Lung (tissue), 12 donors: Measurements from ENCODE around the gene MTHFR. TPM values are rescaled to one million over a fixed set of nuclear protein-coding genes. Genes with fewer than 3 reads are reported as not detected.

Experiments used
- ATAC-seq: fragments of 200-7000 bp; cut with Tn5 transposase; one replicate; pipeline ENCODE4 v1.9.1; 2020; ENCODE audit warnings: moderate number of reproducible peaks; ENCODE audit not compliant: insufficient read depth, low FRiP score
- DNase-seq, 3 donors: peaks; one replicate each; pipeline ENCODE4 v3.0.0-alpha.2; 2013 to 2017
- H3K27ac ChIP-seq, 2 donors: one replicate each; pipeline ENCODE4 v1.5.1; 2013; ENCODE audit warnings: mild to moderate bottlenecking in 2 of 2, moderate library complexity in 2 of 2, control low read depth in 1 of 2, inconsistent platforms in 1 of 2, low read depth in 1 of 2, low read length in 1 of 2
- H3K27me3 ChIP-seq, 3 donors: one replicate each; pipeline ENCODE4 v1.5.1; 2013; ENCODE audit warnings: low read length in 2 of 3; ENCODE audit not compliant: control insufficient read depth in 3 of 3, insufficient read depth in 3 of 3
- H3K36me3 ChIP-seq, 4 donors: one replicate each; pipeline ENCODE4 v1.5.1; 2013; ENCODE audit warnings: low read length in 4 of 4, mild to moderate bottlenecking in 1 of 4, moderate library complexity in 1 of 4; ENCODE audit not compliant: control insufficient read depth in 4 of 4, insufficient read depth in 4 of 4
- H3K4me1 ChIP-seq, 5 donors: one replicate each; pipeline ENCODE4 v1.5.1; 2013; ENCODE audit warnings: low read length in 5 of 5, mild to moderate bottlenecking in 2 of 5, moderate library complexity in 1 of 5; ENCODE audit not compliant: control insufficient read depth in 5 of 5, insufficient read depth in 5 of 5
- H3K4me3 ChIP-seq: one replicate; pipeline ENCODE4 v1.5.1; 2013; ENCODE audit warnings: mild to moderate bottlenecking, control low read depth, moderate library complexity
- H3K9ac ChIP-seq, 2 donors: one replicate each; pipeline ENCODE4 v1.5.1; 2013; ENCODE audit warnings: low read length in 2 of 2, control low read depth in 1 of 2; ENCODE audit not compliant: insufficient read depth in 1 of 2
- H3K9me3 ChIP-seq, 4 donors: one replicate each; pipeline ENCODE4 v1.5.1; 2013; ENCODE audit warnings: low read length in 3 of 4, mild to moderate bottlenecking in 1 of 4, moderate library complexity in 1 of 4; ENCODE audit not compliant: control insufficient read depth in 4 of 4, insufficient read depth in 3 of 4
- WGBS, 2 donors: extraction: QIAGEN DNeasy Blood & Tissue Kit; methylation state at CpG; one replicate each; pipeline ENCODE4 v1.1.7; 2013; 5-methylcytosine and 5-hydroxymethylcytosine counted together
- polyA plus RNA-seq, 2 donors: library from polyadenylated mRNA; stranded (reverse); fragments of 200-250 nt; gene quantifications; one replicate each; pipeline ENCODE4 v1.2.1, GENCODE V29; 2013
- total RNA-seq, 2 donors: library from RNA; depleted of rRNA in 1 of 2; stranded (reverse); fragments of >200 nt in 1 of 2; gene quantifications; one replicate each; pipeline ENCODE4 v1.2.1, GENCODE V29; 2014 to 2021
- TF ChIP-seq, protein P1 (sequence below): IDR thresholded peaks from 2 replicates; pipeline ENCODE4 v1.5.1; 2012; ENCODE audit warnings: mild to moderate bottlenecking; ENCODE audit errors: control extremely low read depth, extremely low read depth
- donor health status: control.
- donor health status: control.
- donor health status: Bipolar disorder and iron deficiency.
- donor health status: healthy.
- donor health status: DM: yes; HTN: yes; CAD: no.

MTHFR gene
- total and polyA plus RNA-seq, 4 donors: 20.6 to 61.4 (median 30.0) TPM

DNA sequence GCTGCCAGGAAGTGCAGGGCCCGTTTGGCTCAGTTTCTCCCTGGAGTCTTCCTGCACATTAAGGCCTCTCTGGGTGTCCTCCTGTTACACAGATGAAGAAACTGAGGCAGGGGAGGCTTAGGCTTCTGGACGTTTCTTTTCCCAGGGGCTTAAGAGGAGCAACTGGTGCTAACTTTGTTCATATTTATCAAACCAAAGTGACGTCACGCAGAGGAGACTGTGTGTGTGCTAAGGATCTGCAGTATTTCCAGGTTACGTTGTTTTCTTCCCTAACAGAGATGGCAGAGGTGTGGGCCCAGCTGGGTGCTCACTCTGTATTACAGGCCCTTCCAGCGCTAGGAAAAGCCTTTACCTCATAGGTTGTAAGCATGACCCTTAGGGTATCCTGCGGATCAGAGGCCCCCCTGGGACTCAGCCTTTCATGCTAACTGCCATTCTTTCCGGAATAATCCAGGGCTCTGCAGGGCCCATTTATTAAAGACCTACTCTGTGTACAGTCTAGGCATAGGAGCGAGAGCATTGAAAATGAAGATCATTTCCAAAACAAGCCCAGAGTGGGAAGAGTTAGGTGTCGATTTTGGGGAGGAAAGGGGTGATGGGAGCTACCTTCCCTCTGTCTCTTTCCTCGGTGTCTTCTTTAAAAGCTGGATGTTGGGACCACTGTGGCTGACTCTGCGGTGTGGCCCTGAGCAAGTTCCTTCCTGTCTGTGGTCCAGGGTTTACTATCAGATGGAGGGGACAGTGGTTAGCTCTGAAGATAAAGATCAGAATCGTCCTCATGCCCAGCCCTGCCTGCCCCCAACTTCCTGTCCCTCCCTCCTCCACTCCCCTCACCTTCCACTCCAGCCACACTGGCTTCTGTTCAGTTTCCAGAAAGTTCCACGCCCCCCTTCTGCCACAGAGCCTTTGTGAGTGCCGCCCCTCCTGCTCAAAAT, 65.2 kb downstream of the MTHFR start:
- TF ChIP-seq, protein P1, sequence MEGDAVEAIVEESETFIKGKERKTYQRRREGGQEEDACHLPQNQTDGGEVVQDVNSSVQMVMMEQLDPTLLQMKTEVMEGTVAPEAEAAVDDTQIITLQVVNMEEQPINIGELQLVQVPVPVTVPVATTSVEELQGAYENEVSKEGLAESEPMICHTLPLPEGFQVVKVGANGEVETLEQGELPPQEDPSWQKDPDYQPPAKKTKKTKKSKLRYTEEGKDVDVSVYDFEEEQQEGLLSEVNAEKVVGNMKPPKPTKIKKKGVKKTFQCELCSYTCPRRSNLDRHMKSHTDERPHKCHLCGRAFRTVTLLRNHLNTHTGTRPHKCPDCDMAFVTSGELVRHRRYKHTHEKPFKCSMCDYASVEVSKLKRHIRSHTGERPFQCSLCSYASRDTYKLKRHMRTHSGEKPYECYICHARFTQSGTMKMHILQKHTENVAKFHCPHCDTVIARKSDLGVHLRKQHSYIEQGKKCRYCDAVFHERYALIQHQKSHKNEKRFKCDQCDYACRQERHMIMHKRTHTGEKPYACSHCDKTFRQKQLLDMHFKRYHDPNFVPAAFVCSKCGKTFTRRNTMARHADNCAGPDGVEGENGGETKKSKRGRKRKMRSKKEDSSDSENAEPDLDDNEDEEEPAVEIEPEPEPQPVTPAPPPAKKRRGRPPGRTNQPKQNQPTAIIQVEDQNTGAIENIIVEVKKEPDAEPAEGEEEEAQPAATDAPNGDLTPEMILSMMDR: no peak
- peaks cover 0 to 20% (median 6%) of the 10 kb centered on the region in 5 donors for H3K4me1 ChIP-seq
- H3K4me3 ChIP-seq: no peak overlapping the region
- DNase-seq (no peak), ATAC-seq (no peak)
- H3K36me3 ChIP-seq: peaks cover 0 to 6% (median 0%) of the 10 kb centered on the region in 4 donors
- H3K27me3 ChIP-seq: no peaks in the 10 kb centered on the region
- no peaks in the 10 kb centered on the region for H3K9me3 ChIP-seq
- peak overlapping the region in 1 of 2 donors; percentile 40 for H3K27ac ChIP-seq
- H3K9ac ChIP-seq: no peak overlapping the region
- 21 to 48% methylated on average over 15 of the region's 15 CpGs for whole genome bisulfite sequencing, 2 donors

DNA sequence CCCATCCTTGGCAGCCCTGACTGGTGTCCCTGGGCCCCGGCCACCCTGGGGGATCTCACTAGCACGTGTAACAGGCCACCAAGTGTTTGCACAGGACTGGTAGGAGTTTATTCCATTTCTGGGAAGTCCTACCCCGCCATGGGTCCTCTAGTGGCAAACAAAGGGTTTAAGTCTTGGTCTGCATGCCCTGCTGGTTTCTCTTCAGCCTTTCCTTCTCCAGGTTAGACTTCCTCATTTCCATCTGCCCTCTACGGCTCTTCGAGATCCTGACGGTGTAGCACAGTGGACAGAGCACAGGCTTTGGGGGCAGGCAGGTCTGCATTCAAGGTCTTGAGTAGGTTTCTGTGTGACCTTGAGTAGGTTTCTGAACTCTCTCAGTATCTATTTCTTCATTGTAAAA, 67.0 kb downstream of the MTHFR start:
- Histone ChIP-seq H3K36me3 (peaks cover 0 to 1% (median 0%) of the 10 kb centered on the region in 4 donors), H3K27ac (peak overlapping the region in 1 of 2 donors; percentile 29), H3K4me1 (peaks cover 0 to 21% (median 10%) of the 10 kb centered on the region in 5 donors), H3K9me3 (no peaks in the 10 kb centered on the region), H3K9ac (no peak overlapping the region), H3K27me3 (no peaks in the 10 kb centered on the region), H3K4me3 (no peak overlapping the region)
- no peak for ATAC-seq
- WGBS, 2 donors: 41 to 68% methylated on average over 6 of the region's 6 CpGs
- no peak for DNase-seq
- TF ChIP-seq, protein P1: no peak

DNA sequence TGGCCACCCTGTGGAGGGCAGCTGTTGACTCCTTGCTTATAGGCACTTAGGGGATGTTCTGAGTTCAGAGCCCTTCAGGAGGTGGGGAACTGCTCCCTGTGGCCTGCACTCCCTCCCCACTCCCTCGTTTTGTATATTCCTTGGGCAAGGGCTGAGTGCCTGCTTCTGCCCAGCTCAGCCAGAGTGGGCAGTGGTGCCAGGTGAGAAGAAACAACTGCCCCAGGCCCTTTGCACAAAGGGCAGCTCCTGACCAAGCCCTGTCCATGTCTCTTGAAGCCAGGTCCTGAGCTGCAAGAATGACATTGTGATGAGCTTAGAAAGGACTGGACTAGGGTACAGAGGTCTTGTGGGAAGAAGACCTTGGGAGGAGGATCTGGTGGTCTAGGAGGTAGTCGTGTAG, 67.7 kb downstream of the MTHFR start:
- ATAC-seq (no peak), DNase-seq (no peak)
- H3K27ac ChIP-seq: peak overlapping the region in 1 of 2 donors; percentile 43
- H3K36me3 ChIP-seq: no peaks in the 10 kb centered on the region
- H3K9me3 ChIP-seq: no peaks in the 10 kb centered on the region
- no peak overlapping the region for H3K9ac ChIP-seq
- no peak overlapping the region for H3K4me3 ChIP-seq
- WGBS, 2 donors: 41 to 63% methylated on average over 2 of the region's 2 CpGs
- no peaks in the 10 kb centered on the region for H3K27me3 ChIP-seq
- TF ChIP-seq, protein P1: no peak
- H3K4me1 ChIP-seq: peaks cover 0 to 21% (median 10%) of the 10 kb centered on the region in 5 donors
